ENCODE results near the gene IQCB1.

The IQCB1 gene

GRCh38 chr3:121818578-121818977 lies 16.3 kb downstream of the IQCB1 start:
- no peak overlapping the region for H3K4me3 ChIP-seq (ENCODE audit: low read depth, low read length)
- DNase-seq (ENCODE audit: low read depth): no peak
- in situ Hi-C loops (cut with HindIII; ENCODE audit: low sequenced_read_pairs): no loop called here
- no peak for TF ChIP-seq CTCF (IDR thresholded peaks at IDR 0.05; ENCODE audit: low read depth, low read length, missing control alignments)

- in situ Hi-C loops (cut with HindIII; ENCODE audit: low sequenced_read_pairs): no loop called here
- no peak for DNase-seq (ENCODE audit: low read depth)
- no peak overlapping the region for H3K4me3 ChIP-seq (ENCODE audit: low read depth, low read length)
- no peak for TF ChIP-seq CTCF (IDR thresholded peaks at IDR 0.05; ENCODE audit: low read depth, low read length, missing control alignments)
These were observed 17.1 kb downstream of the IQCB1 start for GRCh38 chr3:121817753-121818152.

- TF ChIP-seq CTCF (IDR thresholded peaks at IDR 0.05; ENCODE audit: low read depth, low read length, missing control alignments): no peak
- in situ Hi-C loops (cut with HindIII; ENCODE audit: low sequenced_read_pairs): no loop called here
- no peak for DNase-seq (ENCODE audit: low read depth)
- no peak overlapping the region for H3K4me3 ChIP-seq (ENCODE audit: low read depth, low read length)
These were observed 25.6 kb downstream of the IQCB1 start for GRCh38 chr3:121809249-121809648.

GRCh38 chr3:121803771-121804320 lies 31.0 kb downstream of the IQCB1 start:
- in situ Hi-C loops (cut with HindIII; ENCODE audit: low sequenced_read_pairs): no loop called here
- no peak for TF ChIP-seq CTCF (IDR thresholded peaks at IDR 0.05; ENCODE audit: low read depth, low read length, missing control alignments)
- H3K4me3 ChIP-seq (ENCODE audit: low read depth, low read length): no peak overlapping the region
- DNase-seq (ENCODE audit: low read depth): no peak

GRCh38 chr3:121800906-121801305 lies 34.0 kb downstream of the IQCB1 start:
- in situ Hi-C loops (cut with HindIII; ENCODE audit: low sequenced_read_pairs): no loop called here
- H3K4me3 ChIP-seq (ENCODE audit: low read depth, low read length): no peak overlapping the region
- TF ChIP-seq CTCF (IDR thresholded peaks at IDR 0.05; ENCODE audit: low read depth, low read length, missing control alignments): no peak
- DNase-seq (ENCODE audit: low read depth): no peak

- no peak for DNase-seq (ENCODE audit: low read depth)
These were observed 37.9 kb downstream of the IQCB1 start for GRCh38 chr3:121796970-121797369.

More at GRCh38 chr3:121796970-121797369, 37.9 kb downstream of the IQCB1 start:
- in situ Hi-C loops (cut with HindIII; ENCODE audit: low sequenced_read_pairs): no loop called here
- H3K4me3 ChIP-seq (ENCODE audit: low read depth, low read length): no peak overlapping the region
- no peak for TF ChIP-seq CTCF (IDR thresholded peaks at IDR 0.05; ENCODE audit: low read depth, low read length, missing control alignments)

Measured in astrocyte of the cerebellum (primary cell).